Astrocyte (in vitro differentiated cells and primary cell): ENCODE data around the gene RPP38.

Source experiments
- CTCF ChIP-seq: IDR thresholded peaks from 2 replicates; pipeline ENCODE4 v1.5.1; 2011; ENCODE audit warnings: low read depth, mild to moderate bottlenecking, inconsistent platforms, low read length, moderate library complexity; ENCODE audit not compliant: insufficient read depth
- EZH2 ChIP-seq: IDR thresholded peaks from 2 replicates; pipeline ENCODE4 v1.6.1; 2012; ENCODE audit warnings: mild to moderate bottlenecking, low read length, inconsistent platforms; ENCODE audit not compliant: insufficient read depth

- TF ChIP-seq CTCF (no peak), EZH2 (no peak)
Measured at GRCh38 chr10:15120523-15120922, 23.4 kb downstream of the RPP38 start.
